GM12891 (cell line): ENCODE data around the gene KIF25.

Experiments used
- DNase-seq: peaks from one replicate; pipeline ENCODE4 v3.0.0; 2011; ENCODE audit warnings: low spot score; ENCODE audit not compliant: insufficient read length
- FAIRE-seq: peaks from 2 replicates; lab custom pipeline; 2011; peaks lifted over from hg19 to GRCh38; lab: Jason Lieb, UNC
- PAX5 ChIP-seq: IDR thresholded peaks from 2 replicates; pipeline ENCODE4 v1.6.1; 2011; ENCODE audit warnings: low read length, moderate library complexity, mild to moderate bottlenecking; ENCODE audit not compliant: insufficient read depth, severe bottlenecking
- POLR2A ChIP-seq: IDR thresholded peaks from 2 replicates; pipeline ENCODE4 v1.6.1; 2011; ENCODE audit warnings: low read depth, low read length, control low read depth
- POLR2AphosphoS5 ChIP-seq: IDR thresholded peaks from 2 replicates; pipeline ENCODE4 v1.6.1; 2011; ENCODE audit warnings: low read depth, low read length, control low read depth
- POU2F2 ChIP-seq: IDR thresholded peaks from 2 replicates; pipeline ENCODE4 v1.6.1; 2011; ENCODE audit warnings: low read depth, mild to moderate bottlenecking, control low read depth, low read length, moderate library complexity
- SPI1 ChIP-seq: IDR thresholded peaks from 2 replicates; pipeline ENCODE4 v1.6.1; 2011; ENCODE audit warnings: low read depth, low read length, control low read depth
- TAF1 ChIP-seq: IDR thresholded peaks from 2 replicates; pipeline ENCODE4 v1.6.1; 2011; ENCODE audit warnings: low read depth, low read length, control low read depth

Gene KIF25

DNA sequence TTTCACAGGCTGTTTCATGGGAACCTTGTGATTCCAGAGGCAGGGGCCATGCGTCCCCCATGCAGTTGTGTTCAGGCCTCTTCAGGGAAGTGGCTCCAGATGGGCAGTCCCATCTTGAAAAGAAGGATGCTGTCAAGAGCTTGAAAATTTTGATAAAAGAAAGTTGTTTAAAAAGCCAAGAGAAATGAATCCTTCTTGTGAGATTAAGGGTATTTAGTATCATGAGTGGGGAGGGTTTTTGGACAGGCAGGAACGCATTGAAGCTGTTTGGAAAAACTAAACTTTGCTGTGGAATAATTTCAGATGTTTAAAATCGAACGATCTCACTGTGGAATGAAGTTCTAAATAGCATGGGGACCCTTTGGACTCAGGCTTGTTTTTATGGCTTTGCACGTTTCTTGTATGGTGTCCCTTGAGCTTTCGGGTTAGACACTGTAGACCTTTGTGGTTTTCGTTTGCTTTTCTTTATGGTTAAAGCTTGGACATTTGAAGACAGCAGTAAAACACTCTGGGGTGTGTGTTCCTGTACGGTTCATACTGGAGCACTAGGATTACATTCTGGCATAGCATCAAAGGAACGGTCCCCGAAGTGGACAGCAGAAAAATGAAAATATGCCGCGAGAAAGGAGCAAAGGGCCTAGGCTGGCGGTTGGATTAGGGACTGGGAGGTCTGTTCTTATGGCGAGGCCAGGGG lies 18.2 kb downstream of the KIF25 start:
- no peak for DNase-seq
- TF ChIP-seq SPI1 = no peak
- no peak for TF ChIP-seq POLR2AphosphoS5
- TF ChIP-seq TAF1 = no peak
- no peak for TF ChIP-seq PAX5
- TF ChIP-seq POU2F2 = no peak
- no peak for FAIRE-seq

DNA sequence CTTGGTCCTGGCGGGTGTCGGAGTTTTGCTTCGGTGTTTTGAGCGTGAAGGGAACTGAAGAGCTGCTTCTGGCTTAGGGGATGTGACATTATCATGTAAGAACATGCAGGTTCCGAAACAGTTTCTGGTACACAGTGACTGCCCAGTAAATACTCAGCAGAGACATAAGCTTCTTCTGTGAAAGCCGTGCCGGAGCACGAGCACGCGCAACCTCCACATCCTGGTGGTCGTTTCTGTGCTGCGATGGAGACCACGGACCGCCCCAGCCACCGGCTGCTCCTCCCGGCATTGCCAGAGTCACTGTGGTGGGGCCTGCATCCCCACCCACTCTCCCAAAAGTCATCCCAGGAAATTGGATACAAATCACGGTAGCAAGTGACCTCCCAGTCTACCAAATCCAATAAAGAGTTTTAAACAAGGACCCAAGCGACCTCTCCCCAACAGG lies 18.7 kb downstream of the KIF25 start:
- FAIRE-seq = no peak
- no peak for DNase-seq
- TF ChIP-seq TAF1 (no peak), SPI1 (no peak), POLR2AphosphoS5 (no peak), PAX5 (no peak), POU2F2 (no peak), POLR2A (no peak)

DNA sequence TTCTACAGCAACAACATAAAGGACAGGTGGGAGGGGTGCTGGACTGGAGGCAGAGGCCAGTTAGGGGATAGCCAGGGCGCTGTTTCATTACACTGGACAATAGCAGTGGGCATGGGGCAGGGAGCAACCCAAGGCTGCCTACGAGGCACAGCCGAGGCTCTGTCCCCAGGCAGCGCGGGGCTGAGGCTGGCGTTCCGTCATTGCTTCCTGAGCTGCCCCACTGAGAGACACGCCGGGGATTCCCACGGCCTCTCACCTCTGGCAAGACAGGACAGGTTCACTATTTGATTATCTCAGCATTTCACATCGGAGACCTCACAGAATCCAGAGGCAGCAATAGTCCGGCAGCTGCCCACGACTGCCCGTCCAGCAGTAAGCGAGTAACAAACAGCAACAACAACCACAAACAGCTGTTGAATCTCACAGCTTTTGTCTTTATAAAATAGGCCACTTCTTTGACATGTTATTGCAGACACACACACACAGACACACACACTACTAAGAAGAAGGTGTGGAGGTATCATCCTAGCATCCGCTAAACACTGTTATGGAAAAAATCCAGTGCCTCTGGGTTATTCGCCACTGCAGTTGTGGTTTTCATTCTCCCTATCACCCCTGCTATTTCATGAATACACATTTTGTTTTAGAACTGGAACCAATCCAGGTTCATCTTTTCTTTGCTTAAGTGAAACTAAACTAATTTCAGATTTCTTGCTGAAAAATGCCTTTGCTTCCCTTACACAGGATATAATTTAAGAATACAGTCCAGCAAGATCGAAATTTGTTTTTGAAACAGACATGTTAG lies 19.5 kb downstream of the KIF25 start:
- DNase-seq (no peak), FAIRE-seq (no peak)
- no peak for TF ChIP-seq POLR2A
- TF ChIP-seq PAX5 = no peak
- TF ChIP-seq POLR2AphosphoS5 = no peak
- TF ChIP-seq TAF1 = no peak
- no peak for TF ChIP-seq SPI1
- no peak for TF ChIP-seq POU2F2

DNA sequence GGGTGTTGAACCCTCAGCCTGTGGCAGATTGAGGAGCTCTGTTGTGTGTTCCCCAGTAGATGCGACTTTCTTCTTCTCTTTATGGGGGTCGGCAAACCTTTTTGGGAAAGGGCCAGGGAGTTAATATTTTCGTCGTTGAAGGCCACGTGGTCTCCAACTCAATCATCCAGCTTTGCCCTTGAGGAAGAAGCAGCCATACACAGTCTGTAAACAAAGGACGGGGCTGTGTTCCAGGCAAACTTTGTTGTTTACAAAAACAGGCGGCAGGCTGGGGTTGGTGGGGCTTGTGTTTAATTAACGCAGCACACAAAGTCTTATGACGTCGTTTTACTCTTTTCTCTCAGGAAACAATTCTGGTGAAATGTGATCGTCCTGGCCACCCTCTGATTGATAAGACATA lies 20.2 kb downstream of the KIF25 start:
- DNase-seq (no peak), FAIRE-seq (no peak)
- no peak for TF ChIP-seq TAF1
- TF ChIP-seq POLR2AphosphoS5 = no peak

DNA sequence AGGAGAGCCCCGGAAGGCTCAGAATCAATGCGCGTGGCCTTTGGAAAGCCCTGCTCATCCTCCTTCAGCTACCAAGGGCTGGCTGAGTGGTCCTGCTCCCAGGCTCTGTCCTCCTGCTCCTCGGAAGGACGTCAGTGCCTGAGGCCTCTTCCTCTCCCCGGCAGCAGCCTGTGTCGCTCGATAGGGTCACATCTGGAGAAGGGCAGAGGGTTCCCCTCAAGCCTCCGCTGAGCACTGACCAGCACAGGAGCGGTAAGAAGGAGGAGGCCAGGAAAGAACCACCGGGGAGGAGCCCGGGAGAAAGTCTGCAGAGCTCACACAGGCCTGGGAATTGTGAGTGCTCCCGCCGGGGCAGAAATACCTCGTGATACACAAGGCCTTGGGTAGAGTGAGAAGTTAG lies 21.2 kb downstream of the KIF25 start:
- FAIRE-seq = no peak
- no peak for TF ChIP-seq TAF1
- TF ChIP-seq POLR2AphosphoS5 = no peak
- no peak for TF ChIP-seq POLR2A

DNA sequence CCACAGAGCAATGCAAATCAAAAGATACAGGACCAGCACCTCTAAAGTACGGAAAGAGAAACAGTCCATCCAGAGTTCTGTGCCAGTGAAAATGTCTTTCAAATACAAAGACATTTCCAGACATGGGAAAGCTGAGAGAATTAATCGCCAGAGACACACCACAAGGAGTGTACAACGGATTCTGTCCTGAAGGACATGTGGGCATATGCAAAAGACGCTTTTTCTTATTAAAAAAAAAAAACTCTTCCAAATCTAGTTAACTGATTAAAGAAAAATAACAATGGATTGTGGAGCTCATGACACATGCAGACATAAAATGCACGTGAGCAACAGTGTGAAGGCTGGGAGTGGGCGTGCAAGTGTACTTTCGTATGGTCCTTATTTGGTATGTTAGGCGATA lies 22.8 kb downstream of the KIF25 start:
- no peak for DNase-seq
- TF ChIP-seq SPI1 (no peak), PAX5 (no peak), TAF1 (no peak), POLR2A (no peak), POLR2AphosphoS5 (no peak), POU2F2 (no peak)
- no peak for FAIRE-seq

More for the DNA sequence above, 21.2 kb downstream of the KIF25 start:
- DNase-seq = no peak

DNA sequence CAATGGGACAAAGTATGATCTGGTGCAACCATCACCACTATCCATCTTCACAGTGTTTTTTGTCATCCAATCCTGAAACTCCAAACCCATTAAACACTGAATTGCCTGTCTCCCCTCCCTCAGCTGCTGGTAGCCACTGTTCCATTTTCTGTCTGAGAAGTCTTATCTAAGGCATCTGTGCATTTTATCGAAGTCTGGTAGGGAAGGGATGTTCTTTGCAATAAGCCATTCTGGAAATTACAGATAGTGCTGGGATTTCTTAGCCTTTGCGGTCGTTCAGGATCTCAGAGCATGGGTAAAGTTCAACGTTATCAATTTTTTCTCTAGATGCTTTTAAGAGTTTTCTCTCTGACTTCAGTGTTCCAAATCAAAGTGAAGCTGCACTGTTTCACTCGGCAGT lies 24.1 kb downstream of the KIF25 start:
- TF ChIP-seq TAF1 (no peak), POLR2AphosphoS5 (no peak), PAX5 (no peak), POLR2A (no peak), SPI1 (no peak), POU2F2 (no peak)
- DNase-seq (no peak), FAIRE-seq (no peak)

DNA sequence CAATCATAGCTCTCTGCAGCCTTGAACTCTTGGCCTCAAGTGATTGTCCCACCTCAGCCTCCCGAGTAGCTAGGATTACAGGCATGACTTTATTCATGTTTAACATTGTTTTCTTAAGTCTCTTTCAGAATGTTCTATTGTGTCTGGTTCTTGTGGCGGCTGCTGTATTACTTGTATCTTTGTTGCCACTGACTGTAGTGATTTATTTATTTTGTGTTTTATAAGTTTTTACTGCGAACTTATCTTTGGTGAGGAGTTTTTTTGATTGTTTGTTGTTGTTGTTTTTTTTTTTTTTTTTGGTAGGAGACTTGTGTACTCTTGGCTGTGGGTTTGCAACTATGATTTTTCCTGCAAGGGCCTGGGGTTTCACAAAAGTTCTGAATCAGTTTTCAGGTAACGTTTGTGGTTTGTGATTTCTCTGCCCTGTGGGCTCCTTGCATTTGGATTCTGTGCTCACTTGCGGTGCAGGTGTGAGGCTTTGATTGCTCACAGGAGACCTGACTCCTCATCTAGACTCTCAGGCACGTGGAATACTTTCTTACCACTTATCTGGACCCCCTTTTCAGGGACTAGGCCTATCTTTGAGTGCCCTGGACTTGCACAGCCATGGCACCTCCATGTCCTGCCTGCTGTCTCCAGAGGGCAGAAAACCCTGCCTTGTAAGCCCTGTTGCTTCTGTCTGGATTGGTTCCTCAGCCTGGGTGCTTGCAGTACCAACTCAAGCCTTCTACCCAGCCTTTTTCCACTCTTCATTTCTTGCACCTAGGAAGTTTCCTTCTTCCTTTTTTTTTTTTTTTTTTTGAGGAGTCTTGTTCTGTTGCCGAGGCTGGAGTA lies 25.2 kb downstream of the KIF25 start:
- no peak for DNase-seq
- TF ChIP-seq POU2F2 = no peak
- no peak for TF ChIP-seq POLR2A
- TF ChIP-seq POLR2AphosphoS5 = no peak
- no peak for FAIRE-seq

DNA sequence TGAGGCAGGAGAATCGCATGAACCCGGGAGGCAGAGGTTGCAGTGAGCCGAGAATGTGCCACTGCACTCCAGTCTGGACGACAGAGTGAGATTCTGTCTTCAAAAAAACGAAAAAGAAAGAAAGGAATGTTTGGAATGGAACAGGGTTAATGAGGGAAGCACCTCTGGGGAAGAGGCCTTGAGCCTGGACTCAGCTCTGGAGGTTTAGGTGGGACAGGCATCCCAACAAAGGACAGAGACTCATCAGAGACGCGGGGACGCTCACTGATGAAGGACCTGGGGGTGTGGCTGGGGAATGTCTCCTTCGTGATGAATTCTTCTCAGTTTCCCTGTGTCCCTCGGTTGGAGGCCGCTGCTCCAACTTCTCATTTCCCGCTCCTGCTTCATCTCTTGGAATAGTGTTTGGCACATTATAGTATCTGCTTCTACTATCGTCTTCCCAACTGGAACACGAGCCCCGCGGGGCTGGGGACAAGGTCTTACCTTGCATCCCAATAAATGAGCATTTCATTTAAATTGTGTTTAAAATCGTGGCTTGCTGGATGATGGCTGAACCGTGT lies 27.6 kb downstream of the KIF25 start:
- DNase-seq (no peak), FAIRE-seq (no peak)
- TF ChIP-seq POLR2AphosphoS5 (no peak), TAF1 (no peak), PAX5 (no peak), POLR2A (no peak), SPI1 (no peak), POU2F2 (no peak)
